Activated CD4-positive, alpha-beta T cell treated with anti-CD3 and anti-CD28 coated beads, Interleukin-2, amount 50 U/mL, for 48 hours (primary cell): ENCODE results near the gene GFRA4.

ENCODE experiments used
- DNase-seq, 2 experiments: peaks; one replicate each; pipeline ENCODE4 v3.0.0-alpha.2; 2020

GFRA4 gene

GRCh38 chr20:3673221-3674070 lies 10.2 kb upstream of the GFRA4 start:
- no peak for DNase-seq

GRCh38 chr20:3672547-3673171 lies 9.5 kb upstream of the GFRA4 start:
- peak in 1 of 2 experiments; percentile 18 for DNase-seq

- DNase-seq: no peak
These were observed 8.9 kb upstream of the GFRA4 start for GRCh38 chr20:3671986-3672546.

GRCh38 chr20:3670945-3671344 lies 7.7 kb upstream of the GFRA4 start:
- no peak for DNase-seq

- no peak for DNase-seq
These were observed 7.3 kb upstream of the GFRA4 start for GRCh38 chr20:3670511-3670910.

GRCh38 chr20:3669710-3670367 lies 6.6 kb upstream of the GFRA4 start:
- no peak for DNase-seq

- DNase-seq: no peak
These were observed 4.3 kb upstream of the GFRA4 start for GRCh38 chr20:3667434-3668037.

- no peak for DNase-seq
These were observed 659 bp upstream of the GFRA4 start for GRCh38 chr20:3663858-3664257.

GRCh38 chr20:3661814-3662665 lies 1.2 kb downstream of the GFRA4 start:
- DNase-seq: no peak

- DNase-seq: no peak
These were observed 2.0 kb downstream of the GFRA4 start for GRCh38 chr20:3661060-3661813.

GRCh38 chr20:3660262-3661059 lies 2.7 kb downstream of the GFRA4 start:
- DNase-seq: no peak

GRCh38 chr20:3659492-3660261 lies 3.5 kb downstream of the GFRA4 start:
- no peak for DNase-seq

- no peak for DNase-seq
These were observed 4.3 kb downstream of the GFRA4 start for GRCh38 chr20:3658716-3659491.

- no peak for DNase-seq
These were observed 5.0 kb downstream of the GFRA4 start for GRCh38 chr20:3658019-3658715.

GRCh38 chr20:3655131-3655405 lies 8.1 kb downstream of the GFRA4 start:
- no peak for DNase-seq

- DNase-seq: no peak
These were observed 8.7 kb downstream of the GFRA4 start for GRCh38 chr20:3654326-3655130.

GRCh38 chr20:3653921-3654320 lies 9.3 kb downstream of the GFRA4 start:
- no peak for DNase-seq
